Fibroblast of skin of right quadriceps (primary cell): ENCODE results near the gene CHRDL2.

ENCODE experiments used
- DNase-seq: peaks from one replicate; pipeline ENCODE4 v3.0.0-alpha.2; 2013

Gene CHRDL2

GRCh38 chr11:74709175-74709574 lies 22.1 kb downstream of the CHRDL2 start:
- no peak for DNase-seq

GRCh38 chr11:74707602-74708510 lies 23.4 kb downstream of the CHRDL2 start:
- no peak for DNase-seq

- DNase-seq, result no peak
These were observed 24.0 kb downstream of the CHRDL2 start for GRCh38 chr11:74707182-74707581.

GRCh38 chr11:74703211-74703610 lies 28.0 kb downstream of the CHRDL2 start:
- DNase-seq, result no peak

- DNase-seq, result peak; percentile 67
These were observed 28.7 kb downstream of the CHRDL2 start for GRCh38 chr11:74702383-74703007.

- peak; percentile 14 for DNase-seq
These were observed 29.9 kb downstream of the CHRDL2 start for GRCh38 chr11:74701351-74701750.

GRCh38 chr11:74699615-74700396 lies 31.4 kb downstream of the CHRDL2 start:
- no peak for DNase-seq

- DNase-seq, result no peak
These were observed 33.5 kb downstream of the CHRDL2 start for GRCh38 chr11:74697722-74698121.

- DNase-seq, result peak; percentile 91
These were observed 34.1 kb downstream of the CHRDL2 start for GRCh38 chr11:74696939-74697675.

DNA sequence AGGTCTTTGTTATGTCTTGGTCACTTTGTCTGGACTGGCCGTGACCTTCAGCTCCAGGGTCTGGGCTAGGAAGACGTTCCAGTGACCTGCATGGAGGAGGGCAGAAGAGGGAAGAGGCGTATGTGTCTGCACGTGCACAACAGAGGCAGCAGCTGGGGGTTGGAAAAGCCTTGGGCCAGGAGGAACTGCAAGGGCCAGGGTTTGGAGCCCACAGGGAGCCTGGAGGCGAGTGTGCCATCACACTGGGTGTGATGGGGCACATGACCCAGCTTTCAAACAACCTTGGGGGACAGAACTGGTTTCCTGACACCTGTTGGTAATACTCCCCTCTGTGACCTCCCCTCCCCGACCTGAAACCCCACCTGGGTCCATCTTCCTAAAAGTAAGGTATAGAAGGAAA lies 34.7 kb downstream of the CHRDL2 start:
- DNase-seq, result no peak

GRCh38 chr11:74695705-74696280 lies 35.4 kb downstream of the CHRDL2 start:
- DNase-seq, result no peak

DNA sequence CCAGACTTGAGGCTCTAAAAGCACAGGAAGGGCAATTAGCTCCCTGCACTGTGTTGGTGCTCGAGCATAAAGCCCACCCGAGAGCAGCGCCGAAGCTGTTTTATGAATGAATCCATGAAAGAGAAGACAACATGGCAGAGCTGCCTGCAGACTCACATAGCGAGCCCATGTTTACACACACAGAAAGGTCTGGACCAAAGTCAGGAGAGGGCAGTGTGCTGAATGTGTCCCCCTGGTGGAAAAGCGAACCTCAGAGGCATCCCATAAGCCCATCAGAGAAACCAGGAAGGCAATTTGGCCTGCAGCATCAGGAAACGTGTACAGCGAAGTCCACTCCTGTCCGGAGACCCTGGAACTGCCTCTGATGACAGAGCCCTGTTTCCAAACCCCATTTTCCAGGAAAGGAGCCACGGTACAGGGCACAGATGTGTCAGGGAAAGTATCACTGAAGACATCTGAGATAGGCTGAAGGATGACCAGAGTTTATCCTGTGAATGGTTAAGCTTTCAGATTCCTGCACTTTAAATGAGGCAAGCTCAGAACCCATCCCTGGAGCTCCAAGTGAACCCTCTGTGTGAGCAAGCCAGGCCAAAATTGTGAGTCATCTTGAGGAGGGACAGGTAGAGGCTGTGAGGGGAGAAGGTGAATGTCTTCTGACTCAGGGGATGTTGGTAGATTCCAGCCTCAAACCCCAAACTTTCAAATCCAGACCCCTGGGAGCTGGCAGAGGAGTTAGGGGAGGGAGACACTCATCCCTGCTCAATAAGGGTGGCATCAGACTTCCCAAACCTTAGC lies 36.9 kb downstream of the CHRDL2 start:
- no peak for DNase-seq

DNA sequence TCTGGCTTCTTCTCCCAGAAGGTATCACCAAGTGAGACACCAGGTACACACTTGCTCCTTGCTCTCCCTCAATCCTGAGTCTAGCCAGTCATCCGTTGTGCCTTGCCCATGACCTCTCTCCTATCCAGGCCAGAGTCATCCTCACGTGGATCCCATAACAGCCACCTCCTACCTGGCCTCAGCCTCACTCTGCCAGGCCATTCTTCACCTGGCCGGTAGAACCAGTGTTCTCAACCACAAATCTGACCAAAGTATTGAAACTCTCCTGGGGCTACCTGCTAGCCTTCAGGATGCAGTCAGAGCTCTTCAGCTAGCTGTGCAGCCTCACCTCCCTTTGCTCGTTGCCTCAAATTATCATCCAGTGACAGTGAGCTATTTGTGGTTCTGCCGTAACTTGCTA lies 37.7 kb downstream of the CHRDL2 start:
- DNase-seq, result no peak

GRCh38 chr11:74691755-74692154 lies 39.5 kb downstream of the CHRDL2 start:
- DNase-seq, result no peak

DNA sequence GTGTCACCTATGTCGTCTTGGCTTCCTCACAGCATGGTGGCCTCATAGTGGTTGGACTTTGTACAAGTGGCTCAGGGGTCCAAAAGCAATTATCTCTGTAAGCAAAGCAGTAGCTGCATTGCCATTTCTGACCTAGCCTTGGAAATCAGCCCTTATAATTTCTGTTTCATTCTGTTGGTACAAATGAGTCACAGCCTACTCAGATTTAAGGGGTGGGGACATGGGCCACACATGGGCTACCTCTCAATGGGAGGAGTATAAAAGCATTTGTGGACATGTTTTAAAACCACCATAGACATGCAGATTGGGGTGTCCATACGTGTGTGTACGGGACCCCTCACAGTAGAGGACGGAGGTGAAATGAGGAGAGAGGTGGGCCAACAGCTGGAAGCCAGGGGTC lies 41.6 kb downstream of the CHRDL2 start:
- no peak for DNase-seq

- peak; percentile 36 for DNase-seq
These were observed 43.8 kb downstream of the CHRDL2 start for GRCh38 chr11:74687237-74688023.

- DNase-seq, result peak; percentile 56
These were observed 44.4 kb downstream of the CHRDL2 start for GRCh38 chr11:74686792-74687191.

DNA sequence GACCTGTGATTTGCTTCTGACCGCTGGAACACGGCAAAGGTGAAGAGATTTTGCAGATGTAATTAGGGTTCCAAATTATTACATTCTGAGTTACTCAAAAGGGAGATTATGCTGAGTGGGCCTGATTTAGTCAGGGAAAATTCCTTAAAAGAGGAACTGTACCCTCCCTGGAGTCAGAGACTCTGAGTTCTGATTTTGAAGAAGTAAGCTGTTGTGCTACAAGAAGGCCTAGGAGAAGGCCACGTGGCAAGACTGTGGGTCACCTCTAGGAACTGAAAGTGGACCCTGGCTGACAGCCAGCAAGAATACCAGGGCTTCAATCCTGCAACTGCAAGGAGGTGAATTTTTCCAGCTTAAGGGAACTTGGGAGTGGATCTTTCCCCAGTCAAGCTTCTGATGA lies 45.3 kb downstream of the CHRDL2 start:
- DNase-seq, result no peak

- DNase-seq, result no peak
These were observed 45.9 kb downstream of the CHRDL2 start for GRCh38 chr11:74685338-74685737.

DNA sequence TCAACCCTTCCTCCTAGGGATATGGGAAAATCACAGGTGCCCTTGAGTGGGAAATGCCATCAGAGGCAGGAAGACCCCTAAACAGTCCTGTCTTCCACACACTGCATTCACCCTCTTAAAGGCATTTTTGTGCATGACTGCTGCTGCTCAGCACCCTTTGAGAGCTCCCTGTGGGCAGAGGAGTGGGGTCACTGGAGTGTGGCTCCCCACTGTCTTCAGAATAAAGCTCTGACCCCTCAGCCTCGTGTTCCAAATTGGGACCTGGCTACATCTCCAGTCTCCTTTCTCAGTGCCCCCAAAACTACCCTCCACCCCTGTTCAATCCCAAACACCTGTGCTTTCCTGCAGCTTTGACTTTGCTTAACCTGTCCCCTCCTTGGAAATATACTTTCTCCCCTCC lies 46.6 kb downstream of the CHRDL2 start:
- DNase-seq, result no peak
